ENCODE results near the gene BACE1. TPM values are rescaled to one million over a fixed set of nuclear protein-coding genes. Genes with fewer than 3 reads are reported as not detected.

Gene BACE1
- total RNA-seq: 10 to 100 TPM; 20.0 to 32.4 (median 24.7) TPM

GRCh38 chr11:117316197-117316961 is at the start of gene BACE1:
Gene BACE1 (minus strand): TSS chr11:117316256. CDS start chr11:117315795, 461 bp downstream.
- peak; percentile 89 for ATAC-seq (ENCODE audit: low FRiP score)

GRCh38 chr11:117361432-117361831 is 45.4 kb upstream of the BACE1 start:
- no peak for TF ChIP-seq CTCF (IDR thresholded peaks at IDR 0.05)
- ATAC-seq (ENCODE audit: low FRiP score) (no peak), DNase-seq (ENCODE audit: low spot score) (no peak)

More at GRCh38 chr11:117316197-117316961, at the start of gene BACE1:
- no peak for TF ChIP-seq CTCF (IDR thresholded peaks at IDR 0.05)
- peak; percentile 35 for DNase-seq (ENCODE audit: low spot score)

- TF ChIP-seq CTCF (IDR thresholded peaks at IDR 0.05): no peak
- DNase-seq (ENCODE audit: low spot score): no peak
- ATAC-seq (ENCODE audit: low FRiP score): no peak
Observed at GRCh38 chr11:117356126-117356890, 40.3 kb upstream of the BACE1 start.

- TF ChIP-seq CTCF (IDR thresholded peaks at IDR 0.05): no peak
- DNase-seq (ENCODE audit: low spot score): no peak
Observed at GRCh38 chr11:117354550-117354949, 38.5 kb upstream of the BACE1 start.

GRCh38 chr11:117345039-117345438 is 29.0 kb upstream of the BACE1 start:
- TF ChIP-seq CTCF (IDR thresholded peaks at IDR 0.05): no peak
- ATAC-seq (ENCODE audit: low FRiP score) (no peak), DNase-seq (ENCODE audit: low spot score) (no peak)

More at GRCh38 chr11:117354550-117354949, 38.5 kb upstream of the BACE1 start:
- no peak for ATAC-seq (ENCODE audit: low FRiP score)

- TF ChIP-seq CTCF (IDR thresholded peaks at IDR 0.05): no peak
- ATAC-seq (ENCODE audit: low FRiP score): no peak
- no peak for DNase-seq (ENCODE audit: low spot score)
Observed at GRCh38 chr11:117337076-117337475, 21.0 kb upstream of the BACE1 start.

Data from omental fat pad (tissue), 4 donors.